ENCODE measurements around the gene UHRF2. TPM values are rescaled to one million over a fixed set of nuclear protein-coding genes. Genes with fewer than 3 reads are reported as not detected.

The UHRF2 gene
- polyA plus RNA-seq, 1 experiment: 31.1 TPM

DNA sequence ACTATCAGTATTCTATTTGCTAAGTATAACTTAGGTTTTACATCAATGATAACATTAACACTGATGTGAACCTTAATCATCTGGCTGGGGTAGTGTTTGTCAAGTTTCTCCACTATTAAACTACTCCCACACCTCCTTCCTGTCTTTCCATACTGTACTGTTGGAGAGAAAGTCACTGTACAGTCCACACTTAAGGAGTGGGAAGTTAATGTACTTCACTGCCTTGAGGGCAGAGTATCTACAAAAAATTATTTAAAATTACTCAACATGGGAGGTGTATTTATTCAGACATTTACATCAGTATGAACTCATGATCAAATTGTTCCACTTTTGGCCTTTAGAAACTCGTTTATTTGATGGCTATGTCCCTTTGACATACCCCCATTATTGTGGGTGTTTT lies 11.9 kb downstream of the UHRF2 start:
- TF ChIP-seq, protein P1, sequence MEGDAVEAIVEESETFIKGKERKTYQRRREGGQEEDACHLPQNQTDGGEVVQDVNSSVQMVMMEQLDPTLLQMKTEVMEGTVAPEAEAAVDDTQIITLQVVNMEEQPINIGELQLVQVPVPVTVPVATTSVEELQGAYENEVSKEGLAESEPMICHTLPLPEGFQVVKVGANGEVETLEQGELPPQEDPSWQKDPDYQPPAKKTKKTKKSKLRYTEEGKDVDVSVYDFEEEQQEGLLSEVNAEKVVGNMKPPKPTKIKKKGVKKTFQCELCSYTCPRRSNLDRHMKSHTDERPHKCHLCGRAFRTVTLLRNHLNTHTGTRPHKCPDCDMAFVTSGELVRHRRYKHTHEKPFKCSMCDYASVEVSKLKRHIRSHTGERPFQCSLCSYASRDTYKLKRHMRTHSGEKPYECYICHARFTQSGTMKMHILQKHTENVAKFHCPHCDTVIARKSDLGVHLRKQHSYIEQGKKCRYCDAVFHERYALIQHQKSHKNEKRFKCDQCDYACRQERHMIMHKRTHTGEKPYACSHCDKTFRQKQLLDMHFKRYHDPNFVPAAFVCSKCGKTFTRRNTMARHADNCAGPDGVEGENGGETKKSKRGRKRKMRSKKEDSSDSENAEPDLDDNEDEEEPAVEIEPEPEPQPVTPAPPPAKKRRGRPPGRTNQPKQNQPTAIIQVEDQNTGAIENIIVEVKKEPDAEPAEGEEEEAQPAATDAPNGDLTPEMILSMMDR (IDR thresholded peaks at IDR 0.05; ENCODE audit: insufficient read depth, low read depth, low read length): no peak
- CTCF ChIA-PET: interaction anchor here (0.6 kb wide), 1 partner anchor 61 kb away, joined by 3 read pairs; no protein-coding TSS in a partner anchor
- DNase-seq (ENCODE audit: low read depth): no peak
- no peaks in the 10 kb centered on the region for H3K27me3 ChIP-seq (ENCODE audit: control insufficient read depth, insufficient read depth, low read length)
- no peak overlapping the region for H3K4me3 ChIP-seq (ENCODE audit: low read depth, low read length)
- H3K36me3 ChIP-seq (ENCODE audit: control insufficient read depth, insufficient read depth, low read length): no peaks in the 10 kb centered on the region
- POLR2A ChIA-PET: no interaction called here

DNA sequence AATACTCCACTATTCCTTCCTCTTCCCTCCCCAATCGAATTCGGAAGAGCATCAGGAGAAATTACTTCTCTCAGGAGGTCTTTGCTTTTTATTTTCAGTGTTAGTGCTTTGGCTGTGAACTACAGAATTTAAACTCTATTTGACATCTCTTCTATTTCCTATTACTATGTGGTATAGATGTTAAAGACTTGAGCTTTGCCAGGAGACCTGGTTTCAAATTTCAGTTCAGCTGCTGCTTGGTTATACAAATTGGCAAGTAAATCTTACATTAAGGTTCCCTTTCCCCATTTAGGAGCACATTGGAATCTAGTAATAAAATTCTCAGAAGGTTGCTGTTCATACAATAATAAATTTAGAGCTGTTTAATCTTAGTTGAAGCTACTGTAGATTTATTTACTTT lies 13.1 kb downstream of the UHRF2 start:
- Histone ChIP-seq H3K36me3 (ENCODE audit: control insufficient read depth, insufficient read depth, low read length) (no peaks in the 10 kb centered on the region), H3K4me3 (ENCODE audit: low read depth, low read length) (no peak overlapping the region), H3K27me3 (ENCODE audit: control insufficient read depth, insufficient read depth, low read length) (no peaks in the 10 kb centered on the region)
- POLR2A ChIA-PET: interaction anchor here (0.7 to 1.3 kb wide), 2 partner anchors 13 to 26 kb away, joined by 3 to 9 read pairs; partner anchors contain the start of gene UHRF2
- TF ChIP-seq, protein P1 (IDR thresholded peaks at IDR 0.05; ENCODE audit: insufficient read depth, low read depth, low read length): no peak
- CTCF ChIA-PET: interaction anchor here (0.7 to 1.6 kb wide), 2 partner anchors 9 to 14 kb away, joined by 3 to 5 read pairs; no protein-coding TSS in a partner anchor
- DNase-seq (ENCODE audit: low read depth): no peak

- POLR2A ChIA-PET: interaction anchor here (0.5 kb wide), 1 partner anchor 13 kb away, joined by 3 read pairs; no protein-coding TSS in a partner anchor
- CTCF ChIA-PET: interaction anchor here (1.0 kb wide), 1 partner anchor 11 kb away, joined by 3 read pairs; no protein-coding TSS in a partner anchor
- H3K36me3 ChIP-seq (ENCODE audit: control insufficient read depth, insufficient read depth, low read length): no peaks in the 10 kb centered on the region
- H3K27me3 ChIP-seq (ENCODE audit: control insufficient read depth, insufficient read depth, low read length): no peaks in the 10 kb centered on the region
- no peak overlapping the region for H3K4me3 ChIP-seq (ENCODE audit: low read depth, low read length)
- TF ChIP-seq, protein P1 (IDR thresholded peaks at IDR 0.05; ENCODE audit: insufficient read depth, low read depth, low read length): no peak
- DNase-seq (ENCODE audit: low read depth): no peak
Measured at GRCh38 chr9:6428940-6429889, 16.2 kb downstream of the UHRF2 start.

DNA sequence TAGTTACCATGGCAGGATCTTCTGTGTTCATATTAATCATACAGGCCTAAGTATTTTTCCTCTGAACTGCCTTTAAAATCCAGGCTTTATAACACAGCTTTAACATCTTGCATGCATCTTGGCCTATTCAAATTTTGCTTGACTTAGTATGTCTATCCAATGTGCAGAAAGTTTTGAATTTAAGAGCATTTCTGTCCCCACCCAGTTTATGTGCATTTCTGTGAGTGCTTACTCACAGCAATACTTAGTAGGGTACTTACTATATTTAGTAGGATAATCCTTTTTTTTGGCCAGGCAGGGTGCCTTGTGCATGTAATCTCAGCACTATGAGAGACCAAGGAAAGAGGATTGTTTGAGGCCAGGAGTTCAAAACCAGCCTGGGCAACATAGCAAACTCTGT lies 18.0 kb downstream of the UHRF2 start:
- ChIA-PET POLR2A (no interaction called here), CTCF (no interaction called here)
- DNase-seq (ENCODE audit: low read depth): no peak
- Histone ChIP-seq H3K4me3 (ENCODE audit: low read depth, low read length) (no peak overlapping the region), H3K27me3 (ENCODE audit: control insufficient read depth, insufficient read depth, low read length) (no peaks in the 10 kb centered on the region), H3K36me3 (ENCODE audit: control insufficient read depth, insufficient read depth, low read length) (peaks cover 2% of the 10 kb centered on the region; the same call in 1 of the 2 replicates)
- TF ChIP-seq, protein P1 (IDR thresholded peaks at IDR 0.05; ENCODE audit: insufficient read depth, low read depth, low read length): no peak

DNA sequence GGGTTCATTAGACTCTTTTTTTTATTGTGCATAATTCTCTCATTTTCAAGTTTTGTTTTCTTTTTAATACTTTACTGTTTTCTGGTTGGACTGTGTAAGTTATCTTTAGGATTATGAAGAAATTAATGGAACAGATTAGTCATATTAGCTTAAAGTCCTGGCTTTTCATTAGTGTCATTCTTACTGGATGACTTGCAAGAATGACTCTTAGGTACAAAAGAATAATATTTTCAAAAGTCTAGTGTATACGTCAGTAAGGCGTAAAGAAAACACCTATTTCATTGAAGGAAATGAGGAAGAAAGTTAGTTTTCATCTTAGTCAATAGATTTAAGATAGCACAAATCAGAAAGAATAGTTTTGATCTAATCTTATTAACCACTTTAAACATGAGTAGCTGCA lies 20.4 kb downstream of the UHRF2 start:
- Histone ChIP-seq H3K4me3 (ENCODE audit: low read depth, low read length) (no peak overlapping the region), H3K36me3 (ENCODE audit: control insufficient read depth, insufficient read depth, low read length) (peaks cover 5% of the 10 kb centered on the region), H3K27me3 (ENCODE audit: control insufficient read depth, insufficient read depth, low read length) (no peaks in the 10 kb centered on the region)
- ChIA-PET POLR2A (no interaction called here), CTCF (interaction anchor here (0.9 to 1.1 kb wide), 3 partner anchors 10 to 16 kb away, joined by 3 to 4 read pairs (median 3); no protein-coding TSS in a partner anchor)
- TF ChIP-seq, protein P1 (IDR thresholded peaks at IDR 0.05; ENCODE audit: insufficient read depth, low read depth, low read length): no peak
- no peak for DNase-seq (ENCODE audit: low read depth)
